Measurements from ENCODE around the gene PAGE2.

DNA sequence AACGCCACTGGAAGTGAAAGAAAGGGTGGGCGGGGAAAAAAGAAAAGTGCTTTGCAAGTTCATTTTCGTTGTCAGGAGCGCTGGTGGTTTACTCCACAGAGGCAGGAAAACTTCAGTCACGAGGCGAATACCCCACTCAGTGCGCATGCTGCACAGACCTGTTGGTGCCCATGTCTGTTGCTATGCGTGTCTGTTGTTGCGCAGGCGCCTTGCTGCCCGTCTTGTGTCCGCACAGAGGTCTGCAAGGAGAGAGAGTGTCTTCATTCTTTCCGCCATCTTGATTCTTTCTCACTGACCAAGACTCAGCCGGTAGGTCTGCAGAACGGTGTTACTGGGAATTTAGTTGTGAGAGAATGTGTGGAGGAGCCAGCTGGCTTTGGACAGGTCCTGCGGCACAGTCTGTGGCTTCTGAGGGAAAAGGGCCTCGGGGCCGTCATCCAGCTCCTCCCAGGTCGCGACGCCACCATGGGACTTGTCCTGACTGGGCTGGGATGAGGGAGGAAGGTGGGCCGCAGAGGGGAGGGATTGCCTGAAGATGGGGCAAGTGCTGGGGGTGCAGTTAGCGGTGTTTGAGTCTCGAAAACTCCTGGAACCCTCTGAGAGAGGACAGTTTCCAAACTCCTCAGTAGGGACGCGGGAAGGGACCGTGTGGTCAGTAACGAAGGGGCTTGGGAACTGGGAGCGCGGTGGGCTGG, at the start of gene PAGE2:
- TF ChIP-seq POLR2A (IDR thresholded peaks at IDR 0.05): no peak
- TF ChIP-seq, protein P1, sequence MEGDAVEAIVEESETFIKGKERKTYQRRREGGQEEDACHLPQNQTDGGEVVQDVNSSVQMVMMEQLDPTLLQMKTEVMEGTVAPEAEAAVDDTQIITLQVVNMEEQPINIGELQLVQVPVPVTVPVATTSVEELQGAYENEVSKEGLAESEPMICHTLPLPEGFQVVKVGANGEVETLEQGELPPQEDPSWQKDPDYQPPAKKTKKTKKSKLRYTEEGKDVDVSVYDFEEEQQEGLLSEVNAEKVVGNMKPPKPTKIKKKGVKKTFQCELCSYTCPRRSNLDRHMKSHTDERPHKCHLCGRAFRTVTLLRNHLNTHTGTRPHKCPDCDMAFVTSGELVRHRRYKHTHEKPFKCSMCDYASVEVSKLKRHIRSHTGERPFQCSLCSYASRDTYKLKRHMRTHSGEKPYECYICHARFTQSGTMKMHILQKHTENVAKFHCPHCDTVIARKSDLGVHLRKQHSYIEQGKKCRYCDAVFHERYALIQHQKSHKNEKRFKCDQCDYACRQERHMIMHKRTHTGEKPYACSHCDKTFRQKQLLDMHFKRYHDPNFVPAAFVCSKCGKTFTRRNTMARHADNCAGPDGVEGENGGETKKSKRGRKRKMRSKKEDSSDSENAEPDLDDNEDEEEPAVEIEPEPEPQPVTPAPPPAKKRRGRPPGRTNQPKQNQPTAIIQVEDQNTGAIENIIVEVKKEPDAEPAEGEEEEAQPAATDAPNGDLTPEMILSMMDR (IDR thresholded peaks at IDR 0.05): no peak
